GM12878 (cell line): Measurements from ENCODE around the gene DOK7. TPM values are rescaled to one million over a fixed set of nuclear protein-coding genes. Genes with fewer than 3 reads are reported as not detected.

Experiments used
- ATAC-seq: fragments of 200-7000 bp; cut with Tn5 transposase; 3 replicates; pipeline ENCODE4 v1.9.1; 2020; ENCODE audit warnings: mild to moderate bottlenecking, moderate library complexity
- BruUV-seq: library from RNA; stranded (reverse); fragments of 400-500 nt; replicated peaks from 2 replicates; lab custom pipeline; 2021; lab: Mats Ljungman, UMichigan
- CTCF ChIA-PET: fragments of 300-600 bp; sonication (Branson Sonifier 250); formaldehyde crosslinking; extraction: SDS; loops from one replicate; lab custom pipeline; 2021; ENCODE audit warnings: inconsistent platforms; lab: Yijun Ruan, JAX
- POLR2A ChIA-PET: fragments of 350-600 bp; formaldehyde crosslinking; extraction: SDS; loops from one replicate; lab custom pipeline; 2021; ENCODE audit warnings: inconsistent platforms; lab: Charles Lee
- RAD21 ChIA-PET: fragments of 300-600 bp; sonication (Branson Sonifier 250); formaldehyde crosslinking; loops from one replicate; lab custom pipeline; 2023; ENCODE audit warnings: antibody characterized with exemption; ENCODE audit not compliant: unreplicated experiment; lab: Charles Lee
- SMC1A ChIA-PET: fragments of 300-600 bp; sonication (Branson Sonifier 250); formaldehyde crosslinking; loops from one replicate; lab custom pipeline; 2023; ENCODE audit not compliant: unreplicated experiment, uncharacterized antibody; lab: Charles Lee
- DNase-seq: peaks from one replicate; pipeline ENCODE4 v3.0.0-alpha.2; 2011; ENCODE audit warnings: low read depth, low spot score
- FAIRE-seq: peaks from 3 replicates; lab custom pipeline; 2011; peaks lifted over from hg19 to GRCh38; lab: Jason Lieb, UNC
- H2AFZ ChIP-seq: 2 replicates; pipeline ENCODE4 v1.6.0; 2011; ENCODE audit warnings: low read depth, low read length, control low read depth; ENCODE audit not compliant: control insufficient read depth
- H3K27ac ChIP-seq: 2 replicates; pipeline ENCODE4 v1.5.1; 2011; ENCODE audit warnings: control low read depth; ENCODE audit not compliant: control insufficient read depth, insufficient read depth
- H3K27me3 ChIP-seq, 2 experiments: replicated peaks in 1 of 2; 2 replicates each; pipeline versions ENCODE4 v1.6.0 to v1.6.1; 2011; ENCODE audit warnings: low read length in 1 of 2; ENCODE audit not compliant: control insufficient read depth in 2 of 2, insufficient read depth in 2 of 2
- H3K36me3 ChIP-seq, 2 experiments: 2 replicates each; pipeline ENCODE4 v1.5.1; 2011; ENCODE audit warnings: low read length in 1 of 2; ENCODE audit not compliant: control insufficient read depth in 2 of 2, insufficient read depth in 2 of 2
- H3K4me1 ChIP-seq: 2 replicates; pipeline ENCODE4 v1.6.1; 2011; ENCODE audit warnings: mild to moderate bottlenecking, low read length, moderate library complexity, mixed read lengths; ENCODE audit not compliant: control insufficient read depth, insufficient read depth
- H3K4me2 ChIP-seq: 2 replicates; pipeline ENCODE4 v1.6.0; 2011; ENCODE audit warnings: control low read depth; ENCODE audit not compliant: control insufficient read depth, insufficient read depth
- H3K4me3 ChIP-seq: fragments of 200-600 bp; sonication (generic); 2 replicates; pipeline ENCODE4 v1.5.1; 2016
- H3K79me2 ChIP-seq: 2 replicates; pipeline ENCODE4 v1.6.0; 2011; ENCODE audit warnings: low read length; ENCODE audit not compliant: control insufficient read depth, insufficient read depth
- H3K9ac ChIP-seq: 2 replicates; pipeline ENCODE4 v1.8.0; 2011; ENCODE audit warnings: low read length, control low read depth, mixed read lengths; ENCODE audit not compliant: control insufficient read depth, insufficient read depth
- H3K9me3 ChIP-seq: replicated peaks from 3 replicates; pipeline ENCODE4 v1.5.1; 2011; ENCODE audit warnings: mild to moderate bottlenecking, low read length; ENCODE audit not compliant: control insufficient read depth, insufficient read depth
- H4K20me1 ChIP-seq: 2 replicates; pipeline ENCODE4 v1.6.0; 2011; ENCODE audit not compliant: control insufficient read depth, insufficient read depth
- CTCF ChIP-seq, 3 experiments: IDR thresholded peaks in 2 of 3; conservative IDR thresholded peaks in 1 of 3; 2 replicates each; pipeline ENCODE4 v1.5.1; 2011; ENCODE audit warnings: low read depth in 3 of 3, low read length in 3 of 3, mild to moderate bottlenecking in 3 of 3, control low read depth in 2 of 3, moderate library complexity in 2 of 3, inconsistent platforms in 1 of 3, mixed read lengths in 1 of 3; ENCODE audit not compliant: control insufficient read depth in 2 of 3, insufficient read depth in 1 of 3; ENCODE audit errors: extremely low read depth in 1 of 3
- EGR1 ChIP-seq, 2 experiments: IDR thresholded peaks; 1 replicate in 1 of 2; 2 replicates in 1 of 2; pipeline ENCODE4 v1.6.1; 2011 to 2012; ENCODE audit warnings: low read depth in 2 of 2, low read length in 2 of 2, borderline replicate concordance in 1 of 2, mild to moderate bottlenecking in 1 of 2, moderate library complexity in 1 of 2
- FOXK2 ChIP-seq: fragments of 450-650 bp; IDR thresholded peaks from 2 replicates; pipeline ENCODE4 v1.6.1; 2017; ENCODE audit warnings: mild to moderate bottlenecking, moderate library complexity
- NBN ChIP-seq: fragments of 450-650 bp; IDR thresholded peaks from 2 replicates; pipeline ENCODE4 v1.6.1; 2016
- PKNOX1 ChIP-seq: fragments of 450-650 bp; IDR thresholded peaks from 2 replicates; pipeline ENCODE4 v1.6.1; 2016; ENCODE audit warnings: mild to moderate bottlenecking
- RAD21 ChIP-seq: IDR thresholded peaks from 2 replicates; pipeline ENCODE4 v1.6.1; 2011; ENCODE audit warnings: mild to moderate bottlenecking, low read depth, low read length, moderate library complexity; ENCODE audit not compliant: insufficient read depth
- SMAD5 ChIP-seq: IDR thresholded peaks from 2 replicates; pipeline ENCODE4 v1.6.1; 2016; ENCODE audit warnings: antibody characterized with exemption, low read depth
- SMARCA5 ChIP-seq: fragments of 450-650 bp; IDR thresholded peaks from 2 replicates; pipeline ENCODE4 v1.6.1; 2017; ENCODE audit warnings: mild to moderate bottlenecking
- SMC3 ChIP-seq: IDR thresholded peaks from 2 replicates; pipeline ENCODE4 v1.6.1; 2011; ENCODE audit warnings: low read length, improper control_type of control experiment, borderline replicate concordance
- TAF1 ChIP-seq: IDR thresholded peaks from 2 replicates; pipeline ENCODE4 v1.6.1; 2011; ENCODE audit warnings: mild to moderate bottlenecking, low read depth, low read length, borderline replicate concordance
- YY1 ChIP-seq: IDR thresholded peaks from 2 replicates; pipeline ENCODE4 v1.6.1; 2011; ENCODE audit warnings: low read depth, mild to moderate bottlenecking, low read length
- WGBS: methylation state at CpG from one replicate; pipeline ENCODE4 v1.1.6; 2016; ENCODE audit warnings: low lambda C conversion rate; ENCODE audit not compliant: insufficient replicate concordance, insufficient coverage; ENCODE audit errors: missing lambda C conversion rate; 5-methylcytosine and 5-hydroxymethylcytosine counted together
- in situ Hi-C: fragments of 300-500 bp; cut with MboI; formaldehyde crosslinking; loops from 9 replicates; pipeline ENCODE4 v1.14.3; 2018; ENCODE audit warnings: mixed read lengths
- intact Hi-C: fragments of 100-400 bp; cut with micrococcal nuclease; formaldehyde crosslinking; loops from one replicate; pipeline ENCODE4 v1.14.2; 2022; ENCODE audit not compliant: unreplicated experiment
- polyA plus RNA-seq, 11 experiments: library from polyadenylated mRNA; depleted of rRNA in 4 of 11; unstranded in 6 of 11; stranded (reverse) in 5 of 11; fragments of >200 nt; fragmentation: Nextera tagmentation in 4 of 11; fragmentation: Illumina TruSeq in 1 of 11; extraction: Ambion mirVana in 4 of 11; extraction: Trizol in 1 of 11; gene quantifications; 1 replicate in 1 of 11; 2 replicates in 10 of 11; pipeline versions ENCODE4 v1.2.1 to v1.2.3, GENCODE V29; 2011 to 2016; ENCODE audit warnings: inconsistent platforms in 2 of 11, missing spikeins in 2 of 11, low read depth in 1 of 11
- total RNA-seq, 4 experiments: library from RNA; depleted of rRNA in 3 of 4; stranded (reverse); fragments of >200 nt in 3 of 4; fragmentation: Illumina TruSeq in 1 of 4; extraction: Trizol in 1 of 4; gene quantifications; 2 replicates each; pipeline versions ENCODE4 v1.2.1 to v1.2.3, GENCODE V29; 2013 to 2021

The DOK7 gene
- total and polyA plus RNA-seq, 10 of the 15 experiments (the other 5 are each of a cell fraction or from before 2014, with no cell fraction given), result 0.04 to 0.46 (median 0.18) TPM; not detected in 4

GRCh38 chr4:3480528-3481112, 17.5 kb downstream of the DOK7 start:
- WGBS, result 10% methylated on average over 17 of the region's 17 CpGs
- H3K36me3 ChIP-seq, result no peaks in the 10 kb centered on the region
- no peaks in the 10 kb centered on the region for H3K79me2 ChIP-seq
- no peak overlapping the region for H3K27ac ChIP-seq
- no peaks in the 10 kb centered on the region; the same call in 1 of the 2 replicates for H3K4me1 ChIP-seq
- ATAC-seq (peak; percentile 78), FAIRE-seq (peak; percentile 94), DNase-seq (no peak)
- ChIA-PET POLR2A (no interaction called here), RAD21 (interaction anchor here (1.2 to 2.9 kb wide), 4 partner anchors 37 to 400 kb away, joined by 3 to 19 read pairs (median 4); no protein-coding TSS in a partner anchor), SMC1A (interaction anchor here (0.6 to 2.0 kb wide), 6 partner anchors 12 to 1301 kb away, joined by 3 to 7 read pairs (median 3); no protein-coding TSS in a partner anchor), CTCF (interaction anchor here (0.5 to 2.1 kb wide), 36 partner anchors 9 to 1424 kb away, joined by 3 to 10 read pairs (median 3); no protein-coding TSS in a partner anchor)
- BruUV-seq, result no TSS peak
- H3K4me2 ChIP-seq, result no peak overlapping the region
- TF ChIP-seq FOXK2 (no peak), YY1 (0 out of 2 replicates have a peak, but pooled peaks have one; percentile 57), EGR1 (IDR thresholded peaks at IDR 0.05; ENCODE audit: borderline replicate concordance in 1 of 2, low read depth in 2 of 2, low read length in 2 of 2) (peak in 1 of 2 experiments; percentile 69; a peak in 2 of 3 replicates), TAF1 (no peak), PKNOX1 (no peak), RAD21 (peak; percentile 75), CTCF (IDR thresholded peaks at IDR 0.05 in 2 of 3, conservative IDR thresholded peaks at IDR 0.05 in 1 of 3; ENCODE audit: control insufficient read depth in 2 of 3, extremely low read depth in 1 of 3, insufficient read depth in 1 of 3, low read depth in 3 of 3, low read length in 3 of 3) (peak; percentile 86 to 99 (median 98)), SMAD5 (no peak), NBN (no peak), SMARCA5 (no peak), SMC3 (peak; percentile 71)
- peaks cover 2 to 6% of the 10 kb centered on the region in 2 experiments; a peak in 3 of 4 replicates for H3K27me3 ChIP-seq
- in situ Hi-C loops, result no loop called here
- H3K9me3 ChIP-seq, result no peaks in the 10 kb centered on the region
- H3K4me3 ChIP-seq, result no peak overlapping the region
- H3K9ac ChIP-seq, result no peak overlapping the region
- no peaks in the 10 kb centered on the region for H4K20me1 ChIP-seq
- intact Hi-C loops, result loop anchor here (1.0 kb wide), 1 partner anchor 134 kb away; no protein-coding TSS in a partner anchor
- H2AFZ ChIP-seq, result no peak overlapping the region
